SKM-1 (cell line): ENCODE data around the gene OR8B8.
A peak's percentile ranks its signal among the peaks of the same experiment; 100 is the strongest.
"Not testable (repeated sequence)": the region's sequence is repeated elsewhere in the genome, so short reads cannot be mapped to it uniquely, and the experiment has no call there.

ENCODE experiments used
- DNase-seq: peaks from one replicate; lab custom pipeline; 2025; ENCODE audit not compliant: unreplicated experiment; lab: John Stamatoyannopoulos, UW

OR8B8 gene

GRCh38 chr11:124442442-124442841 is 3.1 kb downstream of the OR8B8 start:
- no peak for DNase-seq

GRCh38 chr11:124441519-124441918 is 4.0 kb downstream of the OR8B8 start:
- no peak for DNase-seq

GRCh38 chr11:124441081-124441480 is 4.4 kb downstream of the OR8B8 start:
- DNase-seq: no peak

DNA sequence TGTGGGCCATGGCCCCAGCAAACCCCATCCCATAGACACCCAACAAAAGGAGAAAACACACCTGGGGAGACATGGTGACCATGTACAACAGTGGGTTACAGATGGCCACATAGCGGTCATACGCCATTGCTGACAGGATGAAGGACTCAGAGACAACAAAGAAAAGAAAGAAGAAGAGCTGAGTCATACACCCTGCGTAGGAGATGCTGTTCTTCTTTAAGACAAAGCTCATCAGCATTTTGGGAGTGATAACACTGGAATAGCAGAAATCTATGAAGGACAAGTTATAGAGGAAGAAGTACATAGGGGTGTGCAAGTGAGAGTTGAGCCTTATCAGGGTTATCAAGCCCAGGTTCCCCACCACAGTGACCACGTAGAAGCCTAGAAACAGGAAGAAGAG is 4.9 kb downstream of the OR8B8 start:
- DNase-seq: no peak

DNA sequence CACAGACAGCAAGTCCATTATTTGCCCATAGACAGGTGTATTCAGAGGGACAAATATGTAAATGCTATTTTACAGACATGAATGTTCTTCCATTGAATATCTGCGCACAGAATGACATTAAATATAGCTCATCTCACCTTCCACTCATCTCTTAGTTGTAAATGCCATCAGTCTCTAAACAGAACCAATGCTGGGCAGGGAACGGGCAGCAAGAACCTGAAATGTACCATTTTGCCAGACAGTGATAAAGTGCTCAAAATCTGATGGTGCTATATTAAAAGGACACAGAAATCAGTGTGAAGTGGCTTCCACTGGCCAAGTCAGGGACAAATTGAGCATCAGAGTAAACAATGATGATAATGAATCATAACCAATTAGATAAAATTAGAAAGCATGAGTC is 10.8 kb downstream of the OR8B8 start:
- DNase-seq: no peak

DNA sequence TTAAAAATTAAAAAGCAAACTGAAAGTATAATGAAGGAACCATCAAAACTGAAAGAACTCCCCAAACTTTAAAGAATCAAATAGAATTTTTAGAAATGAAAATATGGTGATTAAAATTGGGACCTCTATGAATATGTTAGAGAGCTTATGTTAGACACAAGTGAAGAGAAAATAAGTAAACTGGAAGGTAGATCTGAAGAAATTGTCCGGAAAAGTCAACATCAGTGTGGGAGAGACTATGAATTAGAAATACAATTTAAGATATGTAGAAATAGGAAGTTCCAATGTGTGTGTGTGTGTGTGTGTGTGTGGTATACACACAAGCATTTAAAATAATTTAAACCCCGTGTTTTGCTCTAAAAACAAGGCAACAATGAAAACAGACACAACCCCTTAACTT is 15.9 kb downstream of the OR8B8 start:
- DNase-seq: no peak

DNA sequence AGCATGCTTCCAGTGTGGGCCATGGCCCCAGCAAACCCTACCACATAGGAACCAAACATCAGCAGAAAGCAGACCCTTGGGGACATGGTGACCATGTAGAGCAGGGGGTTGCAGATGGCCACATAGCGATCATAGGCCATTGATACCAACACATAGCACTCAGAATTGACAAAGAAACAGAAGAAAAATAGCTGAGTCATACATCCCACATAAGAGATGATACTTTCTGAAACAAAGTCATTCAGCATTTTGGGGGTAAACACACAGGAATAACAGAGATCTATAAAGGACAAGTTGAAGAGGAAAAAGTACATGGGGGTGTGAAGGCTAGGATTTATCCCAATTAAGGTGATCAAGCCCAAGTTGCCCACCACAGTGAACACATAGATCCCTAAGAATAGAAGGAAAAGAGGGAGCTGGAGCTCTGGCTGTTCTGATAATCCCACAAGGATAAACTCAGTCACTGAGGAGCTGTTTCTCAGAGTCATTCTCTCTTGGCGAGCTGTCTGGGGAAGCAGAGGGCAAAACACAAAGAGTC is 21.0 kb downstream of the OR8B8 start, which contains the start of gene OR8B4:
Gene OR8B4 (minus strand): TSS at position 488 of the 538 bp plus-strand sequence. CDS start 0 bp downstream, at position 488.
- DNase-seq: no peak

- no peak for DNase-seq
Measured at GRCh38 chr11:124421043-124421442, 24.5 kb downstream of the OR8B8 start.

DNA sequence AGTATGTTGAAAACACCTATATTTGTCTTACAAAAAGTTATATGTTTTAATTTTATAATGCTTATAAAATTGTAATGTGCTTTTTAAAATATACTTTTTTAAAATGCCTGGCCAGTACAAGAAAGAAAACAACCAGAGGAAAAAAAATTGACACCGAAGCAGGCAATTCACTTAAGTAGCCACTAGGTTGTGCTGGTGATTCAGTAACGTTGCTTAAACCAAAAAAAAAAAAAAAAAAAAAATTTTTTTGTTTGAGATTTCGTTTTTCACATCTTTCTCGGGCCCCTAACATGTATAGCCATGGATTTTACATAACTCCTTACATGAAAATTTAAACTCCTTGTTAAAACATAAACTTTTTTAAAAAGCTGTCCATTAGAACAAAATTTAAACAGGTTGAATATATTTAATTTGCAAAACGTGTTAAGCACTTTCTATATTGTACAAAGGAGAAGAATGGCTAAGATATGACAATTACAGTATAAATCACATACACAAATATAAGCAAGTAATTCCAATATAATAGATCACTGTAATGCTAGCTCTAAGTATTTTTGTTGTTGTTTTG is 30.1 kb downstream of the OR8B8 start:
- DNase-seq: peak; percentile 30

GRCh38 chr11:124409906-124410305 is 35.6 kb downstream of the OR8B8 start:
- no peak for DNase-seq

DNA sequence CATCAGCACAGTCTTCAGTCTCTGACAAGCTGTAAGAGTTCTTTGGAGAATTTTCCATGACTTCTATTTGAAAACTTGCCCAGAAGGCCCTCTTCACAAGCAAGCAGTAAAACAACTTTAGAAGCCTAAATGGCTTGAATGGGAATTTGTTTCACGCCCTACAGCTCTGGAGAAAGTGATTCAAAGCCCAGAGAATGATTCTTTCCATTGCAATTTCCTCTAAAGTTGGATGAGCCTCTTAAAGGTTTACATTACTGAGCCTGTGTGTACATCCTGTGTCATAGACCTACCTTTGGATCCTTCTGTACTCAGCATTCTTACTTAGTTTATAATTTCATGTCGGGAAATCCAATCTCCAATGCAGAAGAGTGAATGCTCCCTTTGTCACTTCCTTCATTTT is 39.9 kb downstream of the OR8B8 start:
- no peak for DNase-seq

GRCh38 chr11:124403186-124403585 is 42.3 kb downstream of the OR8B8 start:
- DNase-seq: not testable (repeated sequence)

DNA sequence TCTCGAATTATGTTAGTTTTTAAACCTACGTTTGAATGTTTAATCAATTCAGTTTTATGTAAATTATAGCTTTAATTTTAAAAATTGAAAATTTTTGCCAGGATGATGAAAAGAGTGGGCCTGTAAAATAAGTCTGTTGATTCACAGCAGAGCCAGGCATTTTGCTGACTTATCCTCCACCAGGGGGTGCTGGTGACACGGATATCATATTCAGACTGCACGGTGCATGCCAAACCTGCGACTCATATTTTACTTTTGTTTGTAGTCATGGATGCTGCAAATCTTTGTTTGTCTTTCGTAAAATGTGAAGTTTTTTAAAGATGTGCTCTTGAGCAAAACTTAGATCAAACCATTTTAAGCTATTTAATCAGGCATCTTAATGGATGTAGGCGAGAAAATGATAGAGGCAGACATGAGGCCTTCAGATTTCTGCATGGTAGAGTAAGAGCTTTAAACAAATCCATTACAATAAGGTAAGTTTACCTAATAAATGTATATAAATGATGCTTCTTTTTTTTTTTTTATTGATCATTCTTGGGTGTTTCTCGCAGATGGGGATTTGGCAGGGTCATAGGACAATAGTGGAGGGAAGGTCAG is 43.1 kb downstream of the OR8B8 start:
- no peak for DNase-seq

DNA sequence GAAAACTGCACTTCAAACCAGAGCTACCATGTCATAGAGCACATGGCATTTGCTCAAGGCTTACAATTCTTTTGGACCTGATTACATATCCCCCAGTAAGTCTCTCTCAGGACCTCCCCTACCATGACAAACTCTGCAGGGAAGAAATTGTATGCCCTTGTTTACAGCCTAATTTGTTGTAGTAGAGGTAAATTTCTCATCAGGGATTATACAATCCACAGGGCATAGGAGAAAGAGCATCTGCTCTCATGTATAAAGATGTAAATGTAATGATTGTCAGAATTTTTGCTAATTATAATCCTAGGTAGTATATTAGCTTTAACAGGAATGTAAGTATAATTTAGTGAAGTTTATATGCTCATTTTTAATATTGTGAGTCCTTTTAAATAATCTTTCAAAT is 46.6 kb downstream of the OR8B8 start, which contains the start of gene OR8B3:
Gene OR8B3 (minus strand): TSS at position 101 of the 400 bp plus-strand sequence. CDS start 1,673 bp downstream, outside the sequence.
- DNase-seq: no peak

GRCh38 chr11:124396847-124397246 is 48.6 kb downstream of the OR8B8 start:
- DNase-seq: not testable (repeated sequence)

DNA sequence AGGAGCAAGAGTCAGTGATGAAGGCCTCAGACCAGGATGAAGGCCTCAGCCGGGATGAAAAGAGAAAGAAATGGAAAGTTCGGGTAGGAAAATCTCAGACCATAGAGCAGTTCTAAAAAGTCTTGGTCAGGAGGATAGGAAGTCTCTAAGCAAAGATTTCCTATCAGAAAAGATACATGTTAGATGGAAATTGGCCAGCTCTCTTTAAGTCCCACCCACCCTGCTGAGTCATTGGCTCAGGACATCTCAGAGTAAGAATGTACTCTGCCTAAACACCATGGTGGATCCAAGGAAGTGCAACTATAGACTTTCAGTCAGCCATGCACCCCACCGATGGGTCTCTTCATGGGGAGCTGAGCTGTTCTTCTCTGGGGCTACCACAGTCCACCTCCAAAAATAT is 51.1 kb downstream of the OR8B8 start:
- DNase-seq: no peak
